Fibroblast of the conjunctiva (primary cell): ENCODE results near the gene TXNRD1.

Experiments
- DNase-seq: peaks from one replicate; pipeline ENCODE4 v3.0.0-alpha.2; 2010; ENCODE audit warnings: low read depth

TXNRD1 gene

DNA sequence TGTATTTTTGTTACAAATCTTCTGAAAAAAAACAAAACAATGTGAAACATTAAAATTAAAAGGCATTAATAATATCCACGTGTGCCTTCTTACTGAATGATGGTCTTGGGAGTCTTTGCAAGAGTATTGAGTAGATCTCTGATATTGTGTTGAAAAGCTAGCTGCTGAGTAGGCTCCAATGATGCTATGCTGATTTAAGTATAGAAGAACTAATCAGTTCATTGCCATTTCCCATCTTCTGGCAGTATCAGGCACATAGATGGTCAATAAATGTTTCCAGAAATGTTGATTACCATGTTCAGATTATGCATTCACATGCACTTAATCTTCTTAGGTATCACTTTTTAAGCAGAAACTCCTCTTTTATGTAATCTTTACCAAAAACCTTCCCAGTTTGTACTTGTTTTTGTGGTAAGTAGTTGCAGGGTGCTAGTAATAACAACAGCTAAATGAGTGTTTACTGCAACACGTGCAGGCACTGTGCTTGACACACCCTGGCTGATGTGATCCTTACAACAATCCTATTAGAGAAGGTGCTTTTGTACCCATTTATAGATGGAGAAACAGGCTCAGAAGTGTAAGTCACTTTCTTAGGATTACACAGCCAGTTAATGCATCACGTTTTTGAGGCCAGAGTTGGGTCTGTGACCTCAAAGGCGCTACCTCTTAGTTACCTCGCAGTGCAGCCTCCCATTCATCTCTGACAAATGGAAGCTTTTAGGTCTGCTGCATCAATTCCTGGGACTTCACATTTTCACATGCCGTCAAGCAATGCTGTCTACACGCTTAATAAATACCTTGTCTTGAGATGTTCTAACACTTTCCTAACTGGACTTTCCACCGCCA is 134.9 kb downstream of the TXNRD1 start:
- no peak for DNase-seq

DNA sequence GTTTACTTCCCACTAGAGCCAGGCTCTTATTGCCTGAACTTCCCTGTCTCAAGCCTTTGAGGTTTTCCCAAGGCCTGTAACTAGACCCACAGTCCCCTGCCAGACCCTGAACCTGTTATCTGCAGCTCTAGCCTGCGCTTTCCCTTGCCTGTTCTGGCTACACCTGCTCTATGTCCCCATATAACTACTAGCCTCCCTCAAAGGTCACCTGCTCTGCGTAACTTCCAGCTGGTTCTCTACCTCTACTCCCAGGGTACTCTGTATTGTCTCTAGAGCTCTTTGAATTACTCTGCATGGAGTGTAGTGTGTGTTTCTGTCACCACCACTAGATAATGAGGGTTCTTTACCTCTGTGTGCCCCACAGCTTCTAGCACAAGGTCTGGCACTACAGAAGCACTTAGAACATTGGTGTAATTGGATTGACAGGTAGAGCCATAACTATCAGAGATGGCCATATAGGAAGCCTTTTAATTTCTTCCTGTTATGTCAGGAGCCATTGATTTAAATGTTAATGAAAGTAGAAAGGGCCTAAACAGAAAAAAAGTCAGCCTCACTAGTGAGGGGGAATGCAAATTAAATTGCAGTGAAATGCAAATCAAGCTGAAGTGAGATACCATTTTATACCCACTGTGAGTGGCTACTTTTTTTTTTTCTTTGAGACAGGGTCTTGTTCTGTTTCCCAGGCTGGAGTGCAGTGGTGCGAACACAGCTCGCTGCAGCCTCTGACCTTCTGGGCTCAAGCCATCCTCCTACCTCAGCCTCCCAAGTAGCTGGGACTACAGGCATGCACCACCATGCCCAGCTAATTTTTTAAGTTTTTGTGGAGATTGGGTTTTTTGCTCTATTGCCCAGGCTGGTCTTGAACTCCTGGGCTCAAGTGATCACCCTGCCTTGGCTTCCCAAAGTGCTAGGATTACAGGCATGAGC is 135.7 kb downstream of the TXNRD1 start:
- no peak for DNase-seq

DNA sequence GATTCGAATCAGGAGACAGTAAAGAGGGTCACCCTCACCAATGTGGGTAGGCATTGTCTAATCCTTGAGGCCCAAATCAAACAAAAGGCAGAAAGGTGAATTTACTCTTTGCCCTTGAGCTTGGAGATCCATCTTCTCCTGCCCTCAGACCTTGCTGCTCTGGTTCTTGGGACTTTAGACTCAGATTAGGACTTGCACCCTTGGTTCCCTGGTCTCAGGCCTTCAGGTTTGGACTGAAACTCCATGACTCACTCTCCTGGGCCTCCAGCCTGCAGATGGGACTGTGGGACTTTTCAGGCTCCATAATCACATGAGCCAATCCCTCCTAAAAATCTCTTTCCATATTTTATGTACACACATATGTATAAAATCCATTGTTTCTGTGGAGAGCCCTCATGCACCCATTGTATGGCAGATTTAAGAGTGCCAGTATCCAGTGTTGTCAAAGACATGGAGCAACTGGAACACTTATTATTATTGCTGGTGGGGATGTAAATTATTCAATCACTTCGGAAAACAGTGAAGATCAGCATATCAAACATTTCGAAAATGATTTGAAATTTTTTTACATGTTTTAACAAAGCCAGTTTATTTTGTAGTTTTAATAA is 136.6 kb downstream of the TXNRD1 start:
- no peak for DNase-seq

DNA sequence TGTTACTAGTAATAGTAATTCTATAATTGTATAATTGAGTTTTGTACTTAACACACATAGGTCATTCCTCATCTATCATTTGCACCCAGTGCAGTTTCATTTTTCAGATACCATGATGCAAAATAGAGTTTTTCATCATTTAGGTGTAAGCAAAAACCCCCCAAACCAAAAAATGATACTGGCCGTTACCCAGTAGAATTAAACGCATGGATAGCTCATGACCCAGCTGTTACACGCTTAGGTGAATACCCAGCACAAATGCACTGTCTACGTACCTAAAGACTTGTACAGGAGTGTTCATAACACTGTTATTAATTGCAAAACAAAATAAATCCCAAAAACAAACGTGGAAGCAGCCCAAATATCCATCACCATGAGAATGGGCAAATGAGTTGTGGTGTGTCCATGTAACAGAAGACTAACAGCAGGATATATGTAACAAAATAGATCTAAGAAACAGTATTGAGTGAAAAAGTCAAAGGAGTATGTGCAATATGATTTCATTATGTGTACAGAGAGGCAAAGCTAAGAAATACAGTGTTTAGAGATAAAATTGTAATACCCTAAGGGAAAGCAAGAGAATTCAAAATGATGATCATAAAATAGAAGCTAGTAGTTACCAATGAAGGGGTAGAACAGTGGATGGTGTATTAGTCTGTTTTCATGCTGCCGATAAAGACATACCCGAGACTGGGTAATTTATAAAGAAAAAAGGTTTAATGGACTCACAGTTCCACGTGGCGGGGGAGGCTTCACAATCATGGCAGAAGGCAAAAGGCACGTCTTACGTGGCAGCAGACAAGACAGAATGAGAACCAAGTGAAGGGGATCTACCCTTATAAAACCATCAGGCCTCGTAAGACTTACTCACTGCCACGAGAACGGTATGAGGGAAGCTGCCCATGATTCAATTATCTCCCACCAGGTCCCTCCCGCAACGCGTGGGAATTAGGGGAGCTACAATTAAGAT is 137.7 kb downstream of the TXNRD1 start:
- DNase-seq, result no peak

DNA sequence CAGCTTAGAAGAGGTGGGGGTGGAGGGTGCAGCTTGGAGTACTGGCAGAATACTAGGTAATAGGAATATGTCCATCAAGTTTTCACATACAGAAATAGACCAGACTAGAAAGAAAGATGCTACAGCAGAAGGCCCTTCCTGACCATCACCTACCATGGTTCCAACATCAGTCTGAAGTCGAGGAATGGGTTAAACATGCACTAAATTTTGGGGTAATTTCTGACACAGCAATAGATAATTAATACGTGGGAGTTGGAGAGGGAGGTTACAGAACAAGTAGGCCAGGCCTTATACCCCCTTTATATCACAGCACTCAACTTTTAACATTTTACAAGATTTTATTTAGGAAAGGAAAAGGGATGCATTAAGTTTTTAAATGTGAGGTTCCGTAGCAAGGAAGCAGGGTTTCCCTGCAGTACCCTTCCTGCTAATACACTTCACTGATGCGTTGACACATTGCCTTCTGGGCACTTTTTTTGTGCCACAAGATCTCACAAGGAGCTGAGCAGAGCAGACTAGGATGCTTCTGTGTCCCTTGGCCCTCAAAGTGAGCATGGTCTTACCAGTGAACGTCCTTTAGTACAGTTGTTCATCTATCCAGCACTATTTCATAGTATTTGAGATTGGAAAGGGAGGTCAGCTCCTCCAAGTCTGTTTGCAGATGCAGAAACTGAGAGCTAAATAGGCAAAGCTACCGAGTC is 138.7 kb downstream of the TXNRD1 start:
- DNase-seq, result no peak

DNA sequence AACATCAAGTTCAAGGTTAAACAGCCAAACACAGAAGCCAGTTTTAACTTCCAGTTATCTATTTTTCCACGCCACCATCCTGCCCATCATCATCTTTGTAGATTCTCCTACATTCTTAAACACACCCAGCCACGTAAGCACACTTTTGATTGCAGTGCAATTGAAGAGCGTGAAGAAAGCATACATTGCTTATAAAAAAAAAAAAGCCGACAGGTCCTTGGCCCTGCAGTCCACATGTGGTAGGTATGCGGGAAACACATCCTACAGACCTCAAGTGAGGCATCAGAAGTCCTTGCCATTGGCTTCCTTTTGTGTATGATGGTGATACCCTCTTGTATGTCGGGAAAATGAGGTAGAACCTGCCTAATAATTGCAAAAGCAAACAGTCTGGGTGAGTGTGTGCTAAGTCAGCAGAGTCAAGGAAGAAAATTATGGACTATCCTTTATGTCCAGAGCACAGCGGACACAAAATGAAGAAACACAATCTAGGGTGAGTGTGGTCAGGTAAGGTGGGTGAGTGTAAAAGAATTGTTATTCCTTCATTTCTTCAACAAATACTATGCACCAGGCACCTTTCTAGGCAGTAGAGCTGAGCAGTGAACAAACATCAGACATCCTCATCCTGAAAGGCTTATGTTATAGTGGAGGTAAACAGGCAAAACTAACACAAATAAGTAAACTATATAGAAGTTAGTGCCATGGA is 139.4 kb downstream of the TXNRD1 start:
- no peak for DNase-seq

DNA sequence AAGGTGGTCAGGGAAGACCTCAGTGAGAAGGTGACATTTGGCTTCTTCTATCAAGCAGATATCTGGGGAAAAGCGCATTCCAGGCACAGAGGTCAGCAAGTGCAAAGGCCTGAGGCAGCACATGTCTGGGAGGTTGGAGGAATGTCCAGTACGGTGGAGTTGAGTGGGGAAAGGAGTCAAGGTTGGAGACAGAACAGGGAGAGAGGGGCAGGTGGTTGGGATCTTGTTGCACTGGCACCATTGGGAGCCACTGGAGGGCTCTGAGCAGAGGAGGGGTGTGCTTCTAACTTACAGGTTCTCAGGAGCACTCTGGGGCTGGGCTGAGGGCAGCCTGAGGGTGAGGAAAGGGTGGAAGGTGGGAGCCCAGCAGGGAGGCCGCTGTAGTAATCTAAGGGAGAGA is 140.1 kb downstream of the TXNRD1 start:
- DNase-seq, result no peak

DNA sequence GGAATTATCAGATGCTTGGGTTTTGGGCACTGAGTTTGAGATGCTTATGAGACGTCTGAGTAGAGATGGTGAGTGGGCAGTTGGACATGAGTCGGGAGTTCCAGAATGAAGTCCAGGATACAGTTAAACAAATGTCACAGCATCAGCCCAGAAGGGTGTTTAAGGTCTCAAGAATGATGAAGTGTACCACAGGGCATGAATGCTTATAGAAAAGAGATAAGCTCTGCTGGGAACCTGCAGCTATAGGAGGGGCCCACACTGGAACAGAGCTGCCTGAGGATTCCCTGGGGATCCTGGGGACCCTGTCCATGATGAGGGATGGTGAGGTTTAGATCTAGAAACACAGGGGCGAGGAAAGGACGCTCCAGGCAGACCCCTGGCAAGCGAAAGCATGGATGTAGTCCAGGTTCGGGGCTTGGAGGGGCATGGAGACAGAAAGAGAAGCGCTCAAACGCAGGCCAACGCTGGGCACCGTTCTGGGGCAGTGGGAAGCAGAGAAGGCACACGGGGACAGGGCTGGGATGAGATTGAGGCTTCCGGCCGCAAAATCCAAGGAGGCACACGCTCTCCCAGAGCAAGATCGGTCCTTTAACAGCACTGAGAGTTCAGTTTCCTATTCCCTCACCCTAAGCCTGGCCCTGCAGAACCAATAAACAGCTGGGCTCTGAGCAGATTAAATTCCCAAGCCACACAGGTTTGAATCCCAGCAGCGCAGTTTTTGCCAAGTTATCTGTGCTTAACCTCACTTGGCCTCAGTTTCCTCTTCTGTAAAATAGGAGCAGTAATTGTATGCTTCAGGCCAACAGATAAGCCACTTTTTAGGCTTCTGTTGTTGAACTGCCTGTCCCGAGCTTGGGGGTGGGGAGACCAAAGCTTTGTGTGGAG is 140.9 kb downstream of the TXNRD1 start:
- DNase-seq, result no peak

DNA sequence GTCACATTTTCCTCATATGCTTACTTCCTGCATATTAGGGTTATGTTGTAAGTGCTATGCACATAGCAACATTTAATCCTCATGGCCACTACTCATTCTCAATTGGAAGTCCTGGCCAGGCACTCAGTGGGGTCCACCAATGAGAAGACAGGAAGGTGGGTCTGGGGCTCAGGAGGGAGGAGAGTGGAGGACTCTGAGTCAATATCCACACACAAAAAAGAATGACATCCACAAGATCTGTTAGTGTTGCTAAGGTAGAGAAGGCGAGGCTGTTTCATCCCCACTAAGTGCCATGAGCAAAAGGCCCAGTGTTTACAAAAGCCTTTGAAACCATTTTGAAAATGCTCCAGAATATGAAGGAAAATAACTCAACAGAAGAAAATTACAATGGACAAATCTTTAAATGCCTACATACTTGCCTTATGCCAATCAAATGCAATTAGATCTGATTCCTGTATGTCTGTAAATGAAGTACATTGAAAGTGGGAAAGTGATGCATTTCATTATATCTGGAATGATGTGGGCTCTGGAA is 141.9 kb downstream of the TXNRD1 start:
- no peak for DNase-seq

DNA sequence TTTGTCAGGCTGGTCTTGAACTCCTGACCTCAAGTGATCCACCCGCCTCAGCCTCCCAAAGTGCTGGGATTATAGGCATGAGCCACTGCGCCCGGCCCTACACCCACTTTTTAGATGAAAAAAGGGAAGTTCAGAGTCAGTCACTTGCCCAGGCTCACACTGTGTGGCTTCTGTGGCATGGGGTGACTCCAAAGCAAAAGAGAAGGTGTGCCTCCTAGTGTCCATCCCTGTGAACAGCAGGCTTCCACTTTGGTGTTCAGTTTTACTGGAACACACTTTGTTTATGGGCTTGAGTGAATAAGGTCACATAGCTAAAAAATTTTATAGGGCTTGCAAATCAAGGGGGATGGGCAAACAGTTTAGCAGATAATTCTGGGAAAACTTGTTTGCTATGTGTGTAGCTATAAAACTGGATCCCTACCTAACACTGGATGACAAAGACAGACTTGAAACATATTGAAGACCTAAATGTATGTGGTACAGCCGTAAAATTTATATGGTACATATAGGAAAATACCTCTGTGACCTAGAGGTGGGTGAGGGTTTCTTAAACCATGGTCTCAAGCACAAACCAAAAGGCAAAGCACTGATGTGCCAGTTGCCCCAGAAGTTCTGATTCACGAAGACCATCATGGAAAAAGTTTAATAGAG is 142.9 kb downstream of the TXNRD1 start:
- DNase-seq, result no peak

DNA sequence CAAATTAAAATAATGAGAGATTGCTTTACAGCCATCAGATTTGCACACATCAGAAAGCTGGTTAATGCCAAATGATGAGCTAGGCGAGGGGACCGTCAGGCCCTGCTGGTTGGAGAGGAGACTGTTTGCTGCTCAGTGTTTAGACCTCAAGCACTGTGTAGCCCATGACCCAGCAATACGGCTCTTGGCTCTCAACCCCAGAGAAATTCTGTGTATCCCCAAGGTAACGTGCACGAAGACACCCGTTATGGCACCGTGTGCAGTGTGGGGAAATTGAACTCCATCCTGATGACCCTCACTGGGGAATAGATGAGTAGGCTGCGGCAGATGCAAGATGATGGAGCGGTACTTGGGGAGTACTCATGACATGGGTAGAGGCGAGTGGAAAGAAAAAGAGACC is 143.6 kb downstream of the TXNRD1 start:
- no peak for DNase-seq

DNA sequence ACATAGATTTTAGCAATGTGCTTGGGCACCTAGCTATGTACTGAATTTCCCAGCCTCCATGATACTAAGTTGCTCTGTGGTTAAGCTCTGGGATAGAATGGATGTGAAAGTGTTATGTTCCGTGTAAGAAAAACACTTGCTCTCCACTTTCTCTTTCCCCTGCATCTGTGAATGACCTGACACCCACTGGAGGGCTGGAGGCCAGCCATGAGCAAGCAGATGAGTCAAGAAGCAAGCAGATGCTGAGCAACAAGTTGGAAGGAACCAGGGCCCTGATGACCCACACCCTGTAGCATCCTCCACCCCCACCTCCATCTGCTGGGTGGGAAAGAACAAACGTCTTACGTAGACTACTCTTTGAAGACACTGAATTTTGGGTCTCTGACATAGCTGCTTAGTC is 144.6 kb downstream of the TXNRD1 start:
- no peak for DNase-seq

DNA sequence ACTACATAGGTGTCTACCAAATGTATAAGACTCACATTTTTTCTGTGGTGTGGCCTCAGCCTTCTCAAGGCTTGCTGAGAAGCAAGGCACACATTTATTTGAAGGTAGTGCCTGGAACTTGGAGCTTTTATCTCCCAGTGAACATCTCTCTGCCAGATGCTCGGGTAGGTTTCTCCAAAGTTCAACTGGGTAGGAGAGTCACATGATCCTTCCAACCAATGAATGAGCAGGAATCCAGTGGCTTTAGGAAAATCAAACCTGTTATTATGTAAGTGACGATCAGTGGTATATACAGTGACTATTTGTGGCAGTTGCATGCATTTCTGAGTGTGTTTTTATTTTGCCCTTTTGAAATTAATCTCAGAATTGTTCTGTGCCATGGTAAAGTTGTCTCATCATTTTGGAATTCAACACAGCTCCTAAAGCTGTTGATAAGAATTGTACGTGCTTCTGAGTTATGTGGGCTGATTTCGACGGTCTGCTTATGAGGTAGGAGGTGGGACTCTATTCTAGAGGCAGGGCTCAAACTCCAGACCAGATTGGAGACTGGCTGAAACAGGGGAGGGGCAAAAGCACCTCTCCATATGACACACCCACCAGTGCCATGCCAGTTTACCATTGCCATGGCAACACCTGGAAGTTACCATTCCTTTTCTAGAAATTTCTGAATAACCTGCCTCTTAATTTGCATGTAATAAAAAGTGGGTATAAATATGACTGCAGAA is 145.6 kb downstream of the TXNRD1 start:
- no peak for DNase-seq

DNA sequence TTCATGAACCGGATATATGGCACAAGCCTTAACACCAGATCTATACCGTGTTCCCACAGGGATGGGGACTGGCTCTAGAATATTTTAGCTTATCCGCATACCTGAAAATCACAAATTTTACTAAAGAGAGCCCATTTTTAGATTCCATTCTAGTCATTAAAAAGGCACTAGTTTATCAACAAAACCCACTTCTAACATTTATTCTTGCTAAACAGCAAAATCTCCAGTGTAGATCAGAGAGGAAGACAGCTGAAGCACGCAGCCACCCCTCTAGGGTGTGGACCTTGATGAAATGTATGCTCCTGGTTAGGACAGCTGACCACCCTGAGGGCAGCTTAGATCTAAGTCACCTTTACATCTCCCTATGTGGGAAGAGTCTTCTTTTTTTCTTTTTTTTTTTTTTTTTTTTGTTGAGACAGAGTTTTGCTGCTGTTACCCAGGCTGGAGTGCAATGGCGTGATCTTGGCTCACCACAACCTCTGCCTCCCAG is 150.4 kb downstream of the TXNRD1 start:
- DNase-seq, result no peak

DNA sequence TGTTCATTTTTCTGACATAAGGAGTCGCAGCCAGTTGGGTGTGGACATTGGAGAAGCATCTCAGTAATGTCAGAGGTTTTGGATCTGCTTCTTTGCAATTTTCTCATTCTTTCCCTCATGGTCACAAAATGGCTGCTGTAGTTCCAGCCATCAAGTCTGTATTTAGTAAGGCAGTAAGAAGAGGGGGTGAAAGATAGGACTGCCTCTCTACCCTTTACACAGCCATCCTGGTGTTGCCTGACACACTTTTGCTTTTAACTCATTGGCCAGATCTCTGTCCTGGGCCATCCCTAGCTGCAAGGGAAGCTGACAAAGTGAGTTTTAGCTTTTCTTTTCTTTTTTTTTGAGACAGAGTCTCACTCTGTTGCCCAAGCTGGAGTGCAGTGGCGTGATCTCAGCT is 154.1 kb downstream of the TXNRD1 start:
- no peak for DNase-seq

DNA sequence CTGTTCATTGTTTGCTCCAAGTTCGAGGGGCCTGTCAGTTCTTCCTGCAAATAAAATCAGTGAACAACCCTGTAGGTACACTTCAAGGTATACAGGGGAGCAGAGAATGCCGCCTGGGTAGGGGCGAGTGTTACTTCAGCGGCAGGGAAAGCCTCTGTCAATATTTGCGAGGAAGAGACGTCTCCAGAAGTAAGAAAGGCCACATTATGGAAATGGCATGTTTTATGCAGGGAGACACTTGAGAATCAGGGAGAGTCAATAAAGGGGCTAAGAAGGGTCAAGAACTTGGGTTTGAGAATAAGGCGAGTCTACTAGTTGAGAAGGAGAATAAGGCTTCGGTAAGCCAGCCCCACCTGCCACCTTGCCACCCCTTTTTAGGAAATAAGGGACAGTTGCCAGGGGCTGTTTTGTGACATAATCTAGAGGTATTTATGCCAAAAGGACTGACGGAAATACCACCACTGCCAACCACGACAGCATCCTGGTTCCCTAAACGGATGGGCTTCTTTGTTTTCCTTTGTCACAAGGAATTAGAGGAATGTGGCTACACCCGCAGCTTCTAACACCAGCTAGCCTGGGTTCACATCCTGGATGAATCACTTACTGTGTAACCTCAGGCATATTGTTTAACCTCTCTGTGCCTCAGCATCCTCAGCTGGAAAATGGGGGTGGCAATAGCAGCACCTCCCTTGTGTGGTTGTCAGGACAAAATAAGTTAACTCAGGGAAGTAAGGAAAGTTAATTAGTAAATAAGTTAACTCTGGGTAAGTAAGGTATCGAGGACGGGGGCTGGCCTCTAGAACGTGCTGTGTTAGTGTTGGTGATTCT is 155.7 kb downstream of the TXNRD1 start:
- no peak for DNase-seq
